ENCODE measurements around the gene METTL3.
A peak's percentile ranks its signal among the peaks of the same experiment; 100 is the strongest.
"Not testable (repeated sequence)": the region's sequence is repeated elsewhere in the genome, so short reads cannot be mapped to it uniquely, and the experiment has no call there.

The METTL3 gene

GRCh38 chr14:21510735-21511657, at the start of gene METTL3:
TSS of gene METTL3 (minus strand) at chr14:21511340. CDS start at chr14:21511223, 117 bp downstream.
- Mint-ChIP-seq H3K9me3 (peaks cover 0 to 2% of the 10 kb centered on the region in 2 donors), H3K36me3 (peaks cover 16 to 24% of the 10 kb centered on the region in 2 donors), H3K4me3 (peak within 1 kb of the TSS; percentile 97 to 99), H3K27me3 (peaks cover 3% of the 10 kb centered on the region in 2 donors), H3K4me1 (peaks cover 13 to 34% of the 10 kb centered on the region in 2 donors), H3K27ac (peak within 1 kb of the TSS; percentile 99)
- DNase-seq (peak; percentile 94), ATAC-seq (replicated peaks) (peak; percentile 99)

- ATAC-seq (replicated peaks) (no peak), DNase-seq (no peak)
- Mint-ChIP-seq H3K27ac (no peak overlapping the region), H3K4me1 (peaks cover 3 to 6% of the 10 kb centered on the region in 2 donors), H3K27me3 (peaks cover 6 to 9% of the 10 kb centered on the region in 2 donors), H3K9me3 (no peaks in the 10 kb centered on the region), H3K36me3 (no peaks in the 10 kb centered on the region), H3K4me3 (peak overlapping the region in 1 of 2 donors; percentile 29)
These were observed 47.6 kb upstream of the METTL3 start for GRCh38 chr14:21558703-21559170.

- Mint-ChIP-seq H3K4me3 (peak overlapping the region; percentile 2 to 21), H3K27me3 (peaks cover 6 to 12% of the 10 kb centered on the region in 2 donors), H3K4me1 (peaks cover 3 to 6% of the 10 kb centered on the region in 2 donors), H3K36me3 (no peaks in the 10 kb centered on the region), H3K27ac (no peak overlapping the region), H3K9me3 (no peaks in the 10 kb centered on the region)
- DNase-seq (peak; percentile 45), ATAC-seq (replicated peaks) (peak; percentile 46 to 66)
These were observed 46.2 kb upstream of the METTL3 start for GRCh38 chr14:21557084-21557901.

GRCh38 chr14:21556378-21557083, 45.4 kb upstream of the METTL3 start:
- ATAC-seq (replicated peaks) = no peak
- H3K27ac Mint-ChIP-seq = no peak overlapping the region

GRCh38 chr14:21553266-21553665, 42.1 kb upstream of the METTL3 start:
- Mint-ChIP-seq H3K4me1 (peaks cover 3 to 6% of the 10 kb centered on the region in 2 donors), H3K9me3 (no peaks in the 10 kb centered on the region)

More at GRCh38 chr14:21556378-21557083, 45.4 kb upstream of the METTL3 start:
- H3K9me3 Mint-ChIP-seq = no peaks in the 10 kb centered on the region
- H3K36me3 Mint-ChIP-seq = no peaks in the 10 kb centered on the region
- peaks cover 3 to 6% of the 10 kb centered on the region in 2 donors for H3K4me1 Mint-ChIP-seq
- no peak overlapping the region for H3K4me3 Mint-ChIP-seq
- DNase-seq = no peak
- peaks cover 6 to 12% of the 10 kb centered on the region in 2 donors for H3K27me3 Mint-ChIP-seq

GRCh38 chr14:21544588-21544987, 33.4 kb upstream of the METTL3 start:
- H3K27ac Mint-ChIP-seq = not testable (repeated sequence)

More at GRCh38 chr14:21553266-21553665, 42.1 kb upstream of the METTL3 start:
- ATAC-seq (replicated peaks) (no peak), DNase-seq (no peak)
- Mint-ChIP-seq H3K27ac (no peak overlapping the region), H3K36me3 (no peaks in the 10 kb centered on the region), H3K4me3 (no peak overlapping the region), H3K27me3 (peaks cover 7 to 10% of the 10 kb centered on the region in 2 donors)

GRCh38 chr14:21543963-21544362, 32.8 kb upstream of the METTL3 start:
- Mint-ChIP-seq H3K27me3 (peaks cover 29 to 35% of the 10 kb centered on the region in 2 donors), H3K9me3 (no peaks in the 10 kb centered on the region), H3K4me3 (no peak overlapping the region), H3K27ac (peak overlapping the region; percentile 0), H3K36me3 (no peaks in the 10 kb centered on the region), H3K4me1 (peaks cover 3 to 10% of the 10 kb centered on the region in 2 donors)
- ATAC-seq (replicated peaks) = no peak
- DNase-seq = no peak

More at GRCh38 chr14:21544588-21544987, 33.4 kb upstream of the METTL3 start:
- H3K4me3 Mint-ChIP-seq; H3K9me3 Mint-ChIP-seq; H3K36me3 Mint-ChIP-seq; DNase-seq; ATAC-seq (replicated peaks); H3K4me1 Mint-ChIP-seq: not testable (repeated sequence)
- peaks cover 23 to 29% of the 10 kb centered on the region in 2 donors for H3K27me3 Mint-ChIP-seq

GRCh38 chr14:21543521-21543960, 32.4 kb upstream of the METTL3 start:
- DNase-seq (no peak), ATAC-seq (replicated peaks) (no peak)
- no peak overlapping the region for H3K4me3 Mint-ChIP-seq
- H3K36me3 Mint-ChIP-seq = no peaks in the 10 kb centered on the region
- peaks cover 31 to 39% of the 10 kb centered on the region in 2 donors for H3K27me3 Mint-ChIP-seq
- peaks cover 3 to 10% of the 10 kb centered on the region in 2 donors for H3K4me1 Mint-ChIP-seq
- H3K9me3 Mint-ChIP-seq = no peaks in the 10 kb centered on the region
- H3K27ac Mint-ChIP-seq = peak overlapping the region; percentile 0

GRCh38 chr14:21541413-21542074, 30.4 kb upstream of the METTL3 start:
- H3K36me3 Mint-ChIP-seq = no peaks in the 10 kb centered on the region
- DNase-seq = no peak

GRCh38 chr14:21539189-21539940, 28.2 kb upstream of the METTL3 start:
- Mint-ChIP-seq H3K36me3 (no peaks in the 10 kb centered on the region), H3K4me3 (no peak overlapping the region), H3K27ac (no peak overlapping the region), H3K4me1 (peaks cover 12 to 24% of the 10 kb centered on the region in 2 donors), H3K9me3 (no peaks in the 10 kb centered on the region), H3K27me3 (peaks cover 61 to 64% of the 10 kb centered on the region in 2 donors)
- no peak for ATAC-seq (replicated peaks)
- no peak for DNase-seq

More at GRCh38 chr14:21541413-21542074, 30.4 kb upstream of the METTL3 start:
- peaks cover 40 to 50% of the 10 kb centered on the region in 2 donors for H3K27me3 Mint-ChIP-seq
- ATAC-seq (replicated peaks) = no peak
- H3K27ac Mint-ChIP-seq = no peak overlapping the region
- no peak overlapping the region for H3K4me3 Mint-ChIP-seq
- H3K9me3 Mint-ChIP-seq = no peaks in the 10 kb centered on the region
- peaks cover 8 to 18% of the 10 kb centered on the region in 2 donors for H3K4me1 Mint-ChIP-seq

GRCh38 chr14:21537090-21537424, 25.9 kb upstream of the METTL3 start:
- Mint-ChIP-seq H3K4me3 (peak overlapping the region; percentile 1 to 11), H3K27me3 (peaks cover 60 to 61% of the 10 kb centered on the region in 2 donors), H3K4me1 (peaks cover 10 to 15% of the 10 kb centered on the region in 2 donors), H3K27ac (no peak overlapping the region), H3K36me3 (no peaks in the 10 kb centered on the region), H3K9me3 (no peaks in the 10 kb centered on the region)
- ATAC-seq (replicated peaks) (peak in 1 of 2 donors; percentile 10), DNase-seq (no peak)

- Mint-ChIP-seq H3K27ac (peak overlapping the region; percentile 56), H3K9me3 (no peaks in the 10 kb centered on the region), H3K4me1 (peaks cover 10 to 15% of the 10 kb centered on the region in 2 donors), H3K27me3 (peaks cover 58 to 61% of the 10 kb centered on the region in 2 donors), H3K36me3 (no peaks in the 10 kb centered on the region), H3K4me3 (peak overlapping the region; percentile 53 to 58)
- ATAC-seq (replicated peaks) (peak in 1 of 2 donors; percentile 20), DNase-seq (no peak)
These were observed 25.4 kb upstream of the METTL3 start for GRCh38 chr14:21536418-21537089.

All from stimulated activated naive B cell treated with anti-CD40 and anti-IgM and Interleukin-4, amounts not matched to agents 10 μg/mL and 1 μg/mL and 100 μg/mL, for 72 hours (primary cell).